GM12864 (cell line): ENCODE data around the gene BCAS3.
"Not testable (repeated sequence)": the region's sequence is repeated elsewhere in the genome, so short reads cannot be mapped to it uniquely, and the experiment has no call there.

Experiments
- DNase-seq: peaks from one replicate; pipeline ENCODE4 v3.0.0-alpha.2; 2011; ENCODE audit warnings: low read depth
- H3K4me3 ChIP-seq: 2 replicates; pipeline ENCODE4 v1.5.1; 2011; ENCODE audit warnings: mild to moderate bottlenecking, low read depth, low read length, control low read depth
- CTCF ChIP-seq: IDR thresholded peaks from 2 replicates; pipeline ENCODE4 v1.5.1; 2011; ENCODE audit warnings: low read depth, mild to moderate bottlenecking, moderate library complexity, low read length, control low read depth, inconsistent platforms; ENCODE audit errors: missing control alignments

The BCAS3 gene

GRCh38 chr17:60851181-60851580 is 173.5 kb downstream of the BCAS3 start:
- H3K4me3 ChIP-seq: no peak overlapping the region
- no peak for TF ChIP-seq CTCF
- DNase-seq: no peak

- H3K4me3 ChIP-seq: no peak overlapping the region
- no peak for TF ChIP-seq CTCF
- no peak for DNase-seq
These were observed 180.0 kb downstream of the BCAS3 start for GRCh38 chr17:60857556-60858080.

- no peak overlapping the region for H3K4me3 ChIP-seq
- no peak for TF ChIP-seq CTCF
- DNase-seq: no peak
These were observed 184.8 kb downstream of the BCAS3 start for GRCh38 chr17:60862482-60862881.

- no peak for TF ChIP-seq CTCF
- H3K4me3 ChIP-seq: no peak overlapping the region
- DNase-seq: no peak
These were observed 186.4 kb downstream of the BCAS3 start for GRCh38 chr17:60863892-60864707.

GRCh38 chr17:60864708-60865005 is 187.0 kb downstream of the BCAS3 start:
- DNase-seq: no peak
- no peak overlapping the region for H3K4me3 ChIP-seq
- no peak for TF ChIP-seq CTCF

GRCh38 chr17:60874772-60875171 is 197.1 kb downstream of the BCAS3 start:
- DNase-seq: no peak
- no peak overlapping the region for H3K4me3 ChIP-seq
- TF ChIP-seq CTCF: no peak

GRCh38 chr17:60886731-60887613 is 209.3 kb downstream of the BCAS3 start:
- not testable (repeated sequence) for DNase-seq, H3K4me3 ChIP-seq
